ENCODE results near the gene NGEF.

DNA sequence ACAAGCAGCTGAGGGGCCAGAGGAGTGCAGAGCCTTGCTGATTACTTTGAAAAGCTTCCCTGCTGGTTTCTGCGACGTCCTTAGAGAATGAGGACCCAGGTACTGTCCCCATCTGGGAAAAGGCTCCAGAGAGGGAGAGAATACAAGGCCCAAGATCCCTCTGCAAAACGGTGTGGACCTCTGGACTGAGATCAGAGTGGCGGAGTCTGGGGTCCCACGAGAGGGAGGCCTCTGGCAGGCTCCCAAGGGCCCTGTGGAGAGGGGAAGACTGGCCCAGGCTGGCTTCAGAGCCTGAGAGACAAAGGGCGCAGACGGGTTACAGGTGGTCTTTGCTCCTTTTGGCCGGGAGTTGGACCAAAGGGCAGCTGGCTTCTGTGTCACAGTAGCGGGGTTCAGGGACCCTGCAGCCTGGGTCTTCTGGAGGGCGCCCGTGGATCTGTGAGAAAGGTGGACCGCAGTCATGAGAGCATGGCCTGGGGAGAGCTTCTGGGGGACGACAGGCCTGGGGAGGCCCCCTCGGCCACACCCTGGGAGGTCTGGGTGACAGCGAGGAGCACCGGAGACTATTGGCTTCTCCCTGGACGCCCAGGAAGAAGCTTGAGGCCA is 142.2 kb downstream of the NGEF start:
- TF ChIP-seq, protein P1, sequence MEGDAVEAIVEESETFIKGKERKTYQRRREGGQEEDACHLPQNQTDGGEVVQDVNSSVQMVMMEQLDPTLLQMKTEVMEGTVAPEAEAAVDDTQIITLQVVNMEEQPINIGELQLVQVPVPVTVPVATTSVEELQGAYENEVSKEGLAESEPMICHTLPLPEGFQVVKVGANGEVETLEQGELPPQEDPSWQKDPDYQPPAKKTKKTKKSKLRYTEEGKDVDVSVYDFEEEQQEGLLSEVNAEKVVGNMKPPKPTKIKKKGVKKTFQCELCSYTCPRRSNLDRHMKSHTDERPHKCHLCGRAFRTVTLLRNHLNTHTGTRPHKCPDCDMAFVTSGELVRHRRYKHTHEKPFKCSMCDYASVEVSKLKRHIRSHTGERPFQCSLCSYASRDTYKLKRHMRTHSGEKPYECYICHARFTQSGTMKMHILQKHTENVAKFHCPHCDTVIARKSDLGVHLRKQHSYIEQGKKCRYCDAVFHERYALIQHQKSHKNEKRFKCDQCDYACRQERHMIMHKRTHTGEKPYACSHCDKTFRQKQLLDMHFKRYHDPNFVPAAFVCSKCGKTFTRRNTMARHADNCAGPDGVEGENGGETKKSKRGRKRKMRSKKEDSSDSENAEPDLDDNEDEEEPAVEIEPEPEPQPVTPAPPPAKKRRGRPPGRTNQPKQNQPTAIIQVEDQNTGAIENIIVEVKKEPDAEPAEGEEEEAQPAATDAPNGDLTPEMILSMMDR (IDR thresholded peaks at IDR 0.05), result no peak
- TF ChIP-seq EZH2 (IDR thresholded peaks at IDR 0.05), result no peak

Measured in neural progenitor cell (in vitro differentiated cells).